Stimulated activated memory B cell treated with anti-CD40 and anti-IgM and Interleukin-4, amounts not matched to agents 10 μg/mL and 1 μg/mL and 100 μg/mL, for 72 hours (primary cell): Measurements from ENCODE around the gene ACSL5.

Source experiments
- ATAC-seq: fragments of 150-1000 bp; cut with Tn5 transposase; 2 replicates; pipeline ENCODE4 v1.10.0; 2021
- H3K27ac Mint-ChIP-seq: one replicate; pipeline ENCODE4 v1.8.0; 2022; ENCODE audit warnings: mild to moderate bottlenecking, mixed read lengths
- H3K27me3 Mint-ChIP-seq: one replicate; pipeline ENCODE4 v1.8.0; 2022; ENCODE audit warnings: mixed read lengths
- H3K36me3 Mint-ChIP-seq: one replicate; pipeline ENCODE4 v1.8.0; 2022; ENCODE audit warnings: mixed read lengths
- H3K4me1 Mint-ChIP-seq: one replicate; pipeline ENCODE4 v1.8.0; 2022; ENCODE audit warnings: mixed read lengths
- H3K4me3 Mint-ChIP-seq: one replicate; pipeline ENCODE4 v1.8.0; 2022; ENCODE audit warnings: mild to moderate bottlenecking, moderate library complexity, mixed read lengths
- H3K9me3 Mint-ChIP-seq: one replicate; pipeline ENCODE4 v1.8.0; 2022; ENCODE audit warnings: mixed read lengths

ACSL5 gene

DNA sequence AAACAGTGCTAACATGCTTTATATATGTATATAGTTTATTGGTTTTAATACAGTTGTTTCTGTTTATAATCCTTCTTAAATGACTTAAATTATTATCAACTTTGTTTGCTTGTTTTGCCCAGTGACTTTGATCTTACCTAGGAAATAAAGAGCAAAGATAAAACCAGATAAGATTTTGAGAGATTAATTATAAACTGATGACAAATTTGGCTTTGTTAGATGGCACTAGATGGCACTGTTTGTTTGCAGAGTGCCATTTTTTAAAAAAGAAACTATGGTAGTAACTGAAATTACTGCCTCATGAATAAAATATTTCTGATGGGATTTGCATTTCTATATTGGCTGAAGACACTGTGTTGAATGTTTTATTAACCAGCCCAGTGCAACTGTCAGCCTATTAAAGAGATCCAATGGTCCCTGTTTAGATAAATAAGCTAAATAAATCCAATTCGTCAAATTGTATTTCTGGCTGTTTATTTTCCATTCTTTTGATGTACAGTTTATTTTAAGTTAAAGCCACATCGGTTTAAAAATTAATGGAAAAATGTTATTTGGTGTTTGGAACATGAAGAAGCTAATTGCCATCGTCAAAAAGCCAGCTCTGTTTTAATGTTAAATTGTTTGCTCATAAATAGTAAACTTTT lies 101.8 kb downstream of the ACSL5 start:
- ATAC-seq = no peak
- H3K4me3 Mint-ChIP-seq = no peak overlapping the region
- H3K4me1 Mint-ChIP-seq = peaks cover 17% of the 10 kb centered on the region
- H3K36me3 Mint-ChIP-seq = peaks cover 20% of the 10 kb centered on the region
- no peaks in the 10 kb centered on the region for H3K9me3 Mint-ChIP-seq
- no peaks in the 10 kb centered on the region for H3K27me3 Mint-ChIP-seq
- no peak overlapping the region for H3K27ac Mint-ChIP-seq
